Measurements from ENCODE around the gene DTNBP1.

GRCh38 chr6:15479761-15480160 lies 183.1 kb downstream of the DTNBP1 start:
- TF ChIP-seq, protein P1, sequence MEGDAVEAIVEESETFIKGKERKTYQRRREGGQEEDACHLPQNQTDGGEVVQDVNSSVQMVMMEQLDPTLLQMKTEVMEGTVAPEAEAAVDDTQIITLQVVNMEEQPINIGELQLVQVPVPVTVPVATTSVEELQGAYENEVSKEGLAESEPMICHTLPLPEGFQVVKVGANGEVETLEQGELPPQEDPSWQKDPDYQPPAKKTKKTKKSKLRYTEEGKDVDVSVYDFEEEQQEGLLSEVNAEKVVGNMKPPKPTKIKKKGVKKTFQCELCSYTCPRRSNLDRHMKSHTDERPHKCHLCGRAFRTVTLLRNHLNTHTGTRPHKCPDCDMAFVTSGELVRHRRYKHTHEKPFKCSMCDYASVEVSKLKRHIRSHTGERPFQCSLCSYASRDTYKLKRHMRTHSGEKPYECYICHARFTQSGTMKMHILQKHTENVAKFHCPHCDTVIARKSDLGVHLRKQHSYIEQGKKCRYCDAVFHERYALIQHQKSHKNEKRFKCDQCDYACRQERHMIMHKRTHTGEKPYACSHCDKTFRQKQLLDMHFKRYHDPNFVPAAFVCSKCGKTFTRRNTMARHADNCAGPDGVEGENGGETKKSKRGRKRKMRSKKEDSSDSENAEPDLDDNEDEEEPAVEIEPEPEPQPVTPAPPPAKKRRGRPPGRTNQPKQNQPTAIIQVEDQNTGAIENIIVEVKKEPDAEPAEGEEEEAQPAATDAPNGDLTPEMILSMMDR (IDR thresholded peaks at IDR 0.05), result no peak
- TF ChIP-seq POLR2A (IDR thresholded peaks at IDR 0.05) (no peak), POLR2AphosphoS5 (IDR thresholded peaks at IDR 0.05) (no peak)
